ENCODE data around the gene BORCS6.

DNA sequence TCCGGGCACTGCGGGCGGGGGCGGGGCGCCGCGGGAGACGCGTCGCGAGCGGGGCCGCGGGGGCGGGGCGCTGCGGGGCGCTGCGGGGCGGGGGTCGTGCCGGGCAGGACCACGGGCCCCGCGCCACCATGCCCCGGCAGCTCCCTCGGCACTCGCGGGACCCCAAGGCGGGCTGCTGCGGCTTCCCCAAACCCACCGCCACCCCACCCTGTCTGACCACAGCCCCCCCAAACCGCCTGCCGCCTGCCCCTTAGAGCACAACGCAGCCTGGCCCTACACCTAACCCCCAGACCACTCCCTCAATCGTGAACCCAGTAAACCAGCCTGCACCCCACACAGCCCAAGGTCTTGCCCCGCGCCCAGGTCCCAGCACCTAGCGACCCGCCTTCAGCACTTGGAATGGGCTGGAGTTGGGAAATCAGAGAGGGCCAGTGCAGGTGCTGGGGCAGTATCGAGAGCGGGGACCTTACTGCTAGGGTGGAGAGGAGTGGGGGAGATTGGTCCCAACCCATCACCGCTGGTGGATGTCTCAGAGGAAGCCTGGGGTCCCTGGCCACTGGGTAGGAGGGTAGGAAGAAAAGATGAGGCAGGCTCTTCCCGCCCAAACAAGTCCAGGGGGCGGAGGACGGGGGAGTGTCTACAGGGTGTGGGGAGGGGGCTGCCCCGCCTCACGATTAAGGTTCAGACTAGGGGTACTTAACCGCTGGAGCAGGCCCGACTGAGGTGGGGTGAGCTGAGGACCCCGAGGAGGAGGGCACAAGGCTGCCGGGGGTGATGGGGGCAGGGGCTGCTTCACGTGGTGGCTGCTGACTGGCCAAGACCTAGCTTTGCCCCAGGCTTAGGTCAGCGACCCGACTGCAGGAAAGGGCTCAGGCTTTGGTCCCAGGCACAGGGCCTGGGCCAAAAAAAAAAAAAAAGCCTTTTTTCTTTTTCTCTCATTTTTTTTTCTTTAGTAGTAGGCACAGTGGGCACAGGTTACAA lies 26.7 kb downstream of the BORCS6 start:
- TF ChIP-seq CCDC6 (CRISPR knock-in tag; IDR thresholded peaks at IDR 0.05) (no peak), POLR2A (IDR thresholded peaks at IDR 0.05; ENCODE audit: insufficient read depth in 1 of 2, low read depth in 2 of 2, low read length in 2 of 2) (peak in 1 of 2 experiments; percentile 56; a peak in 2 of 4 replicates), GATAD1 (CRISPR knock-in tag; IDR thresholded peaks at IDR 0.05) (no peak; the same call in 1 of the 2 replicates), SIN3B (IDR thresholded peaks at IDR 0.05; ENCODE audit: low read length) (no peak), CHD2 (IDR thresholded peaks at IDR 0.05; ENCODE audit: low read depth, low read length) (no peak), SP1 (IDR thresholded peaks at IDR 0.05) (no peak), SP1 (CRISPR knock-in tag; IDR thresholded peaks at IDR 0.05) (no peak), ZNF12 (CRISPR knock-in tag; IDR thresholded peaks at IDR 0.05) (no peak), RFX5 (IDR thresholded peaks at IDR 0.05; ENCODE audit: low read depth, low read length) (no peak), MAFF (IDR thresholded peaks at IDR 0.05; ENCODE audit: low read depth, low read length) (no peak), ZBTB8A (CRISPR knock-in tag; IDR thresholded peaks at IDR 0.05; ENCODE audit: borderline replicate concordance, low read depth) (no peak), TBP (CRISPR knock-in tag; IDR thresholded peaks at IDR 0.05) (no peak)
- TF ChIP-seq, protein P1, sequence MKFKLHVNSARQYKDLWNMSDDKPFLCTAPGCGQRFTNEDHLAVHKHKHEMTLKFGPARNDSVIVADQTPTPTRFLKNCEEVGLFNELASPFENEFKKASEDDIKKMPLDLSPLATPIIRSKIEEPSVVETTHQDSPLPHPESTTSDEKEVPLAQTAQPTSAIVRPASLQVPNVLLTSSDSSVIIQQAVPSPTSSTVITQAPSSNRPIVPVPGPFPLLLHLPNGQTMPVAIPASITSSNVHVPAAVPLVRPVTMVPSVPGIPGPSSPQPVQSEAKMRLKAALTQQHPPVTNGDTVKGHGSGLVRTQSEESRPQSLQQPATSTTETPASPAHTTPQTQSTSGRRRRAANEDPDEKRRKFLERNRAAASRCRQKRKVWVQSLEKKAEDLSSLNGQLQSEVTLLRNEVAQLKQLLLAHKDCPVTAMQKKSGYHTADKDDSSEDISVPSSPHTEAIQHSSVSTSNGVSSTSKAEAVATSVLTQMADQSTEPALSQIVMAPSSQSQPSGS (CRISPR knock-in tag; IDR thresholded peaks at IDR 0.05) = no peak
- TF ChIP-seq, protein P2, sequence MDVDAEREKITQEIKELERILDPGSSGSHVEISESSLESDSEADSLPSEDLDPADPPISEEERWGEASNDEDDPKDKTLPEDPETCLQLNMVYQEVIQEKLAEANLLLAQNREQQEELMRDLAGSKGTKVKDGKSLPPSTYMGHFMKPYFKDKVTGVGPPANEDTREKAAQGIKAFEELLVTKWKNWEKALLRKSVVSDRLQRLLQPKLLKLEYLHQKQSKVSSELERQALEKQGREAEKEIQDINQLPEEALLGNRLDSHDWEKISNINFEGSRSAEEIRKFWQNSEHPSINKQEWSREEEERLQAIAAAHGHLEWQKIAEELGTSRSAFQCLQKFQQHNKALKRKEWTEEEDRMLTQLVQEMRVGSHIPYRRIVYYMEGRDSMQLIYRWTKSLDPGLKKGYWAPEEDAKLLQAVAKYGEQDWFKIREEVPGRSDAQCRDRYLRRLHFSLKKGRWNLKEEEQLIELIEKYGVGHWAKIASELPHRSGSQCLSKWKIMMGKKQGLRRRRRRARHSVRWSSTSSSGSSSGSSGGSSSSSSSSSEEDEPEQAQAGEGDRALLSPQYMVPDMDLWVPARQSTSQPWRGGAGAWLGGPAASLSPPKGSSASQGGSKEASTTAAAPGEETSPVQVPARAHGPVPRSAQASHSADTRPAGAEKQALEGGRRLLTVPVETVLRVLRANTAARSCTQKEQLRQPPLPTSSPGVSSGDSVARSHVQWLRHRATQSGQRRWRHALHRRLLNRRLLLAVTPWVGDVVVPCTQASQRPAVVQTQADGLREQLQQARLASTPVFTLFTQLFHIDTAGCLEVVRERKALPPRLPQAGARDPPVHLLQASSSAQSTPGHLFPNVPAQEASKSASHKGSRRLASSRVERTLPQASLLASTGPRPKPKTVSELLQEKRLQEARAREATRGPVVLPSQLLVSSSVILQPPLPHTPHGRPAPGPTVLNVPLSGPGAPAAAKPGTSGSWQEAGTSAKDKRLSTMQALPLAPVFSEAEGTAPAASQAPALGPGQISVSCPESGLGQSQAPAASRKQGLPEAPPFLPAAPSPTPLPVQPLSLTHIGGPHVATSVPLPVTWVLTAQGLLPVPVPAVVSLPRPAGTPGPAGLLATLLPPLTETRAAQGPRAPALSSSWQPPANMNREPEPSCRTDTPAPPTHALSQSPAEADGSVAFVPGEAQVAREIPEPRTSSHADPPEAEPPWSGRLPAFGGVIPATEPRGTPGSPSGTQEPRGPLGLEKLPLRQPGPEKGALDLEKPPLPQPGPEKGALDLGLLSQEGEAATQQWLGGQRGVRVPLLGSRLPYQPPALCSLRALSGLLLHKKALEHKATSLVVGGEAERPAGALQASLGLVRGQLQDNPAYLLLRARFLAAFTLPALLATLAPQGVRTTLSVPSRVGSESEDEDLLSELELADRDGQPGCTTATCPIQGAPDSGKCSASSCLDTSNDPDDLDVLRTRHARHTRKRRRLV (CRISPR knock-in tag; IDR thresholded peaks at IDR 0.05) = no peak
- TF ChIP-seq, protein P3, sequence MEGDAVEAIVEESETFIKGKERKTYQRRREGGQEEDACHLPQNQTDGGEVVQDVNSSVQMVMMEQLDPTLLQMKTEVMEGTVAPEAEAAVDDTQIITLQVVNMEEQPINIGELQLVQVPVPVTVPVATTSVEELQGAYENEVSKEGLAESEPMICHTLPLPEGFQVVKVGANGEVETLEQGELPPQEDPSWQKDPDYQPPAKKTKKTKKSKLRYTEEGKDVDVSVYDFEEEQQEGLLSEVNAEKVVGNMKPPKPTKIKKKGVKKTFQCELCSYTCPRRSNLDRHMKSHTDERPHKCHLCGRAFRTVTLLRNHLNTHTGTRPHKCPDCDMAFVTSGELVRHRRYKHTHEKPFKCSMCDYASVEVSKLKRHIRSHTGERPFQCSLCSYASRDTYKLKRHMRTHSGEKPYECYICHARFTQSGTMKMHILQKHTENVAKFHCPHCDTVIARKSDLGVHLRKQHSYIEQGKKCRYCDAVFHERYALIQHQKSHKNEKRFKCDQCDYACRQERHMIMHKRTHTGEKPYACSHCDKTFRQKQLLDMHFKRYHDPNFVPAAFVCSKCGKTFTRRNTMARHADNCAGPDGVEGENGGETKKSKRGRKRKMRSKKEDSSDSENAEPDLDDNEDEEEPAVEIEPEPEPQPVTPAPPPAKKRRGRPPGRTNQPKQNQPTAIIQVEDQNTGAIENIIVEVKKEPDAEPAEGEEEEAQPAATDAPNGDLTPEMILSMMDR (CRISPR knock-in tag; IDR thresholded peaks at IDR 0.05) = no peak

Measured in HepG2 (cell line).